Glutamatergic neuron (in vitro differentiated cells): ENCODE data around the gene GSTK1. TPM values are rescaled to one million over a fixed set of nuclear protein-coding genes. Genes with fewer than 3 reads are reported as not detected.
A peak's percentile ranks its signal among the peaks of the same experiment; 100 is the strongest.

ENCODE experiments used
- DNase-seq: peaks from one replicate; pipeline ENCODE4 v3.0.0; 2022
- H3K27ac Mint-ChIP-seq: one replicate; pipeline ENCODE4 v1.8.0; 2020; ENCODE audit warnings: mild to moderate bottlenecking, mixed read lengths, inconsistent platforms; ENCODE audit not compliant: unreplicated experiment
- H3K27me3 Mint-ChIP-seq: one replicate; pipeline ENCODE4 v1.8.0; 2020; ENCODE audit warnings: mild to moderate bottlenecking, moderate library complexity, mixed read lengths, inconsistent platforms; ENCODE audit not compliant: unreplicated experiment
- H3K36me3 Mint-ChIP-seq: one replicate; pipeline ENCODE4 v1.8.0; 2020; ENCODE audit warnings: mild to moderate bottlenecking, mixed read lengths, inconsistent platforms; ENCODE audit not compliant: unreplicated experiment
- H3K4me1 Mint-ChIP-seq: one replicate; pipeline ENCODE4 v1.8.0; 2020; ENCODE audit warnings: mild to moderate bottlenecking, low read depth, mixed read lengths, inconsistent platforms; ENCODE audit not compliant: unreplicated experiment
- H3K4me3 Mint-ChIP-seq: one replicate; pipeline ENCODE4 v1.8.0; 2020; ENCODE audit warnings: mild to moderate bottlenecking, mixed read lengths, inconsistent platforms; ENCODE audit not compliant: unreplicated experiment
- H3K9me3 Mint-ChIP-seq: one replicate; pipeline ENCODE4 v1.8.0; 2020; ENCODE audit warnings: mild to moderate bottlenecking, moderate library complexity, mixed read lengths, inconsistent platforms; ENCODE audit not compliant: unreplicated experiment
- CTCF ChIP-seq: fragments of 200-600 bp; sonication (generic); IDR thresholded peaks from one replicate; pipeline ENCODE4 v1.5.0; 2021; ENCODE audit not compliant: partially characterized antibody, unreplicated experiment
- total RNA-seq: library from RNA; stranded (reverse); fragmentation: NEBNext Ultra II Directional; extraction: Animal tissue kit (Norgen Biotek cat#: 25700); gene quantifications from one replicate; pipeline ENCODE4 v1.2.1, GENCODE V29; 2021; ENCODE audit not compliant: unreplicated experiment

GSTK1 gene
- total RNA-seq, 1 donor from 2014 or later = 48.6 TPM

- TF ChIP-seq CTCF = peak; percentile 70
- DNase-seq = peak; percentile 84
- Mint-ChIP-seq H3K9me3 (peaks cover 6% of the 10 kb centered on the region), H3K27me3 (no peaks in the 10 kb centered on the region), H3K4me3 (no peak overlapping the region), H3K27ac (no peak overlapping the region), H3K36me3 (peaks cover 5% of the 10 kb centered on the region), H3K4me1 (no peaks in the 10 kb centered on the region)
Measured at GRCh38 chr7:143305423-143306070, 42.3 kb downstream of the GSTK1 start.

- Mint-ChIP-seq H3K4me3 (no peak overlapping the region), H3K36me3 (peaks cover 7% of the 10 kb centered on the region)
Measured at GRCh38 chr7:143308632-143309031, 45.4 kb downstream of the GSTK1 start.

GRCh38 chr7:143314127-143314526 lies 50.9 kb downstream of the GSTK1 start:
- H3K27ac Mint-ChIP-seq = no peak overlapping the region
- H3K27me3 Mint-ChIP-seq = peaks cover 9% of the 10 kb centered on the region
- H3K36me3 Mint-ChIP-seq = peaks cover 5% of the 10 kb centered on the region
- H3K4me1 Mint-ChIP-seq = peaks cover 15% of the 10 kb centered on the region
- H3K4me3 Mint-ChIP-seq = no peak overlapping the region
- no peak for DNase-seq
- H3K9me3 Mint-ChIP-seq = peaks cover 3% of the 10 kb centered on the region
- TF ChIP-seq CTCF = no peak

More at GRCh38 chr7:143308632-143309031, 45.4 kb downstream of the GSTK1 start:
- TF ChIP-seq CTCF = no peak
- Mint-ChIP-seq H3K27ac (no peak overlapping the region), H3K4me1 (no peaks in the 10 kb centered on the region), H3K9me3 (peaks cover 6% of the 10 kb centered on the region), H3K27me3 (no peaks in the 10 kb centered on the region)
- no peak for DNase-seq

- peaks cover 9% of the 10 kb centered on the region for H3K27me3 Mint-ChIP-seq
- no peak within 1 kb of the TSS for H3K4me3 Mint-ChIP-seq
- DNase-seq = no peak
- H3K36me3 Mint-ChIP-seq = peaks cover 5% of the 10 kb centered on the region
- peaks cover 5% of the 10 kb centered on the region for H3K9me3 Mint-ChIP-seq
- peaks cover 15% of the 10 kb centered on the region for H3K4me1 Mint-ChIP-seq
- no peak for TF ChIP-seq CTCF
- H3K27ac Mint-ChIP-seq = no peak within 1 kb of the TSS
Measured at GRCh38 chr7:143315776-143316175, 52.5 kb downstream of the GSTK1 start, which contains the start of gene CLCN1. CLCN1 (plus strand) TSS chr7:143316111; CDS start chr7:143316213, 102 bp downstream.

- no peak for TF ChIP-seq CTCF
- H3K4me1 Mint-ChIP-seq = peaks cover 16% of the 10 kb centered on the region
- H3K4me3 Mint-ChIP-seq = no peak overlapping the region
- H3K27ac Mint-ChIP-seq = no peak overlapping the region
- H3K36me3 Mint-ChIP-seq = peaks cover 5% of the 10 kb centered on the region
- peaks cover 7% of the 10 kb centered on the region for H3K9me3 Mint-ChIP-seq
- DNase-seq = no peak
- H3K27me3 Mint-ChIP-seq = peaks cover 9% of the 10 kb centered on the region
Measured at GRCh38 chr7:143316492-143316891, 53.3 kb downstream of the GSTK1 start.
